ENCODE results near the gene CLRN1.

DNA sequence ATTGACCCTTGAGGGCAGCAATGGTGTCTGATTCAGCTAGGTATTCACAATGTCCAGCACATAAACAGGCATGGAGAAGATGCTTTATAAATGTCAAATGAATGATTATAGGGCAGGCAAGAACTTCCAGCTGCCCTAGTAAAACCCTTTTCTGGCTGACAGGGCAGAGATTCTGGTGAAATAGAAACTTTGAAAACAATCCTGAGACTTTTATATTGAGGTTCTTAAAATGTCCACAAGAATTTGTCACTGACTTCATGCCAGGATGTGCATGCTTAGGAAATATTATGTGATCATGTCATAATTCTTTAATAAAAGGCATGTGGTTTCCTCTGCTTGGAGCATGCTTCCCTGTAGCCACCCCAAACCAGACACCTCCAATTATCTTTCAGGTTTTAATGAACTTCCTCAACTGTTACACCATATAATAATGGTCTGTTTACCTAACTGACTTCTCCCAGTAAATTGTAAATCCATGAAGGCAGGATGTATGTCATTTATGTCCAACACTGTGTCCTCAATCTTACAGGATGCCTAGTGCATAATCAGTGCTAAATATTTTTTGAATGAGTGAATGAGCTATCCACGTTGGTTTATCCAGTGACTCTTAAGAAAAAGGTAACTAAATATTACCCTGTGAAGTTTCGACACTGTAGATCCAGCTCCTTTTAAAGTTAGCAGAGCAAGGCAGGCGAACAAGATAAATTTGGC lies 43.4 kb upstream of the CLRN1 start:
- TF ChIP-seq, protein P1, sequence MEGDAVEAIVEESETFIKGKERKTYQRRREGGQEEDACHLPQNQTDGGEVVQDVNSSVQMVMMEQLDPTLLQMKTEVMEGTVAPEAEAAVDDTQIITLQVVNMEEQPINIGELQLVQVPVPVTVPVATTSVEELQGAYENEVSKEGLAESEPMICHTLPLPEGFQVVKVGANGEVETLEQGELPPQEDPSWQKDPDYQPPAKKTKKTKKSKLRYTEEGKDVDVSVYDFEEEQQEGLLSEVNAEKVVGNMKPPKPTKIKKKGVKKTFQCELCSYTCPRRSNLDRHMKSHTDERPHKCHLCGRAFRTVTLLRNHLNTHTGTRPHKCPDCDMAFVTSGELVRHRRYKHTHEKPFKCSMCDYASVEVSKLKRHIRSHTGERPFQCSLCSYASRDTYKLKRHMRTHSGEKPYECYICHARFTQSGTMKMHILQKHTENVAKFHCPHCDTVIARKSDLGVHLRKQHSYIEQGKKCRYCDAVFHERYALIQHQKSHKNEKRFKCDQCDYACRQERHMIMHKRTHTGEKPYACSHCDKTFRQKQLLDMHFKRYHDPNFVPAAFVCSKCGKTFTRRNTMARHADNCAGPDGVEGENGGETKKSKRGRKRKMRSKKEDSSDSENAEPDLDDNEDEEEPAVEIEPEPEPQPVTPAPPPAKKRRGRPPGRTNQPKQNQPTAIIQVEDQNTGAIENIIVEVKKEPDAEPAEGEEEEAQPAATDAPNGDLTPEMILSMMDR (conservative IDR thresholded peaks at IDR 0.05) = no peak
- TF ChIP-seq EZH2 (IDR thresholded peaks at IDR 0.05; ENCODE audit: low read depth) = no peak

All from PC-9 (cell line).